ENCODE measurements around the gene PIK3R1. TPM values are rescaled to one million over a fixed set of nuclear protein-coding genes. Genes with fewer than 3 reads are reported as not detected.

The PIK3R1 gene
- polyA plus RNA-seq, 3 donors = 77.7 to 90.2 (median 85.2) TPM

GRCh38 chr5:68345582-68345981, 130.0 kb downstream of the PIK3R1 start:
- no peak for DNase-seq (ENCODE audit: low read depth in 3 of 3, low spot score in 2 of 3)

GRCh38 chr5:68347536-68347935, 132.0 kb downstream of the PIK3R1 start:
- DNase-seq (ENCODE audit: low read depth in 3 of 3, low spot score in 2 of 3) = no peak

- no peak for DNase-seq (ENCODE audit: low read depth in 3 of 3, low spot score in 2 of 3)
These were observed 133.1 kb downstream of the PIK3R1 start for GRCh38 chr5:68348447-68349222.

- no peak for DNase-seq (ENCODE audit: low read depth in 3 of 3, low spot score in 2 of 3)
These were observed 134.6 kb downstream of the PIK3R1 start for GRCh38 chr5:68350176-68350575.
